H1 (cell line): ENCODE results near the gene GRIA2. TPM values are rescaled to one million over a fixed set of nuclear protein-coding genes. Genes with fewer than 3 reads are reported as not detected.

Experiments used
- CHD1 ChIP-seq: IDR thresholded peaks from 2 replicates; pipeline ENCODE4 v1.6.1; 2012; ENCODE audit warnings: low read depth, low read length, improper control_type of control experiment
- CHD2 ChIP-seq: IDR thresholded peaks from 2 replicates; pipeline ENCODE4 v1.6.1; 2012; ENCODE audit warnings: low read length, improper control_type of control experiment
- PHF8 ChIP-seq: fragments of 200-600 bp; sonication (generic); conservative IDR thresholded peaks from 2 replicates; pipeline ENCODE4 v1.7.1; 2012; ENCODE audit warnings: low read depth, mild to moderate bottlenecking, inconsistent platforms, low read length, moderate library complexity
- POU5F1 ChIP-seq: IDR thresholded peaks from 2 replicates; pipeline ENCODE4 v1.6.1; 2011; ENCODE audit warnings: low read depth, mild to moderate bottlenecking, low read length, moderate library complexity
- SP2 ChIP-seq: IDR thresholded peaks from 2 replicates; pipeline ENCODE4 v1.6.1; 2012; ENCODE audit warnings: mild to moderate bottlenecking, low read length, inconsistent platforms
- SRF ChIP-seq: IDR thresholded peaks from 2 replicates; pipeline ENCODE4 v1.6.1; 2011; ENCODE audit warnings: mild to moderate bottlenecking, low read depth, low read length, moderate library complexity
- TAF1 ChIP-seq: IDR thresholded peaks from 2 replicates; pipeline ENCODE4 v1.6.1; 2011; ENCODE audit warnings: mild to moderate bottlenecking, low read depth, low read length
- TAF7 ChIP-seq: optimal IDR thresholded peaks from 2 replicates; pipeline ENCODE3; 2011; ENCODE audit warnings: low read depth, mild to moderate bottlenecking, inconsistent platforms, low read length, moderate library complexity, borderline replicate concordance
- TEAD4 ChIP-seq: IDR thresholded peaks from 2 replicates; pipeline ENCODE4 v1.6.1; 2012; ENCODE audit warnings: low read depth, low read length, inconsistent platforms, mixed read lengths
- polyA plus RNA-seq, 7 experiments: library from polyadenylated mRNA; depleted of rRNA in 3 of 7; stranded (reverse) in 5 of 7; unstranded in 2 of 7; fragments of >200 nt in 5 of 7; fragments of 200-250 nt in 2 of 7; gene quantifications; 1 replicate in 5 of 7; 2 replicates in 1 of 7; 4 replicates in 1 of 7; pipeline versions ENCODE4 v1.2.1 to v1.2.3, GENCODE V29; 2011 to 2013; ENCODE audit warnings: missing spikeins in 2 of 7, mixed read lengths in 2 of 7
- total RNA-seq: library from RNA; stranded (reverse); fragmentation: NEBNext Ultra II Directional; extraction: Animal tissue kit (Norgen Biotek cat#: 25700); gene quantifications from 2 replicates; pipeline ENCODE4 v1.2.1, GENCODE V29; 2021

Gene GRIA2
- total and polyA plus RNA-seq, 2 of the 8 experiments (the other 6 are each of a cell fraction or from before 2014, with no cell fraction given): not detected

DNA sequence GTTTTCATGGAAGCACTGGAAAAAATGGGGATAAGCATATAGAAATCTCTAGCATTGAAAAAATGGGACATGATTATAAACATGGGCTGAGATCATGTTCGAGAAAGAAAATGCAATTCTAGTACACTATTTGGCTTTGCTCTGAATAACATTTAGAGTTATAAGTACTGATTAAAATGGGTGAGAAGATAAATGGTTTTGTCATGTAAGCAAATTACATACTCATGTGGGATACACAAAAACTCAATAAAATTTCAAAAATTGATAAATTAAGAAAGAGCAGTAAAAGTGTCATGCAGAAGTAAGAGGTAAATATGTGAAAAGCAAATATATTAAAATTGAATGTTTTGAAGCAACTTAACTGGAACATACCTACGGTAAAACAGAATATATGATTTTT lies 99.6 kb downstream of the GRIA2 start (continued):
- TF ChIP-seq TEAD4 (no peak), POU5F1 (no peak), SP2 (no peak), PHF8 (no peak), CHD2 (no peak), TAF1 (no peak), TAF7 (no peak), SRF (no peak), CHD1 (no peak)
- TF ChIP-seq, all 59 proteins: peak for 0
